KMS-11 (cell line): Measurements from ENCODE around the gene RPL19.

Experiments
- H2AFZ ChIP-seq: fragments of 200-600 bp; sonication (generic); 2 replicates; pipeline ENCODE4 v1.6.1; 2016; ENCODE audit warnings: antibody characterized with exemption, mixed run types, low read depth
- H3K27ac ChIP-seq: fragments of 200-600 bp; sonication (generic); 2 replicates; pipeline ENCODE4 v1.6.1; 2016; ENCODE audit warnings: mild to moderate bottlenecking, mixed run types
- H3K27me3 ChIP-seq: fragments of 200-600 bp; sonication (generic); 2 replicates; pipeline ENCODE4 v1.6.1; 2017; ENCODE audit warnings: mild to moderate bottlenecking, low read depth, mixed run types, moderate library complexity; ENCODE audit not compliant: insufficient read depth
- H3K36me3 ChIP-seq: fragments of 200-600 bp; sonication (generic); 2 replicates; pipeline ENCODE4 v1.6.1; 2017; ENCODE audit warnings: mild to moderate bottlenecking, mixed run types; ENCODE audit not compliant: insufficient read depth
- H3K4me1 ChIP-seq: fragments of 200-600 bp; sonication (generic); 2 replicates; pipeline ENCODE4 v1.6.1; 2016; ENCODE audit warnings: mild to moderate bottlenecking, low read depth, mixed run types; ENCODE audit not compliant: poor library complexity, severe bottlenecking
- H3K4me2 ChIP-seq: fragments of 200-600 bp; sonication (generic); 2 replicates; pipeline ENCODE4 v1.7.0; 2016; ENCODE audit warnings: mild to moderate bottlenecking, mixed run types
- H3K4me3 ChIP-seq: fragments of 200-600 bp; sonication (generic); IDR thresholded peaks from 2 replicates; pipeline ENCODE4 v1.6.1; 2017; ENCODE audit warnings: low read depth, low read length, mixed read lengths; ENCODE audit not compliant: insufficient read depth
- H3K79me2 ChIP-seq: fragments of 200-600 bp; sonication (generic); 2 replicates; pipeline ENCODE4 v1.6.1; 2016; ENCODE audit warnings: low read depth, mixed run types; ENCODE audit not compliant: insufficient read depth
- H3K9ac ChIP-seq: fragments of 200-600 bp; sonication (generic); 2 replicates; pipeline ENCODE4 v1.6.1; 2016; ENCODE audit warnings: mild to moderate bottlenecking, mixed run types
- H4K20me1 ChIP-seq: fragments of 200-600 bp; sonication (generic); 2 replicates; pipeline ENCODE4 v1.6.1; 2016; ENCODE audit warnings: mild to moderate bottlenecking, mixed run types; ENCODE audit not compliant: insufficient read depth
- CTCF ChIP-seq: fragments of 200-600 bp; sonication (generic); conservative IDR thresholded peaks from 2 replicates; pipeline ENCODE4 v1.6.1; 2017; ENCODE audit warnings: low read depth, mild to moderate bottlenecking, antibody characterized with exemption, low read length, moderate library complexity, mixed read lengths

RPL19 gene

GRCh38 chr17:39225959-39226683, 26.0 kb downstream of the RPL19 start:
- Histone ChIP-seq H2AFZ (no peak overlapping the region), H3K27me3 (peaks cover 50% of the 10 kb centered on the region), H3K4me2 (no peak overlapping the region), H4K20me1 (no peaks in the 10 kb centered on the region), H3K36me3 (no peaks in the 10 kb centered on the region), H3K4me3 (no peak overlapping the region), H3K4me1 (no peaks in the 10 kb centered on the region), H3K79me2 (no peaks in the 10 kb centered on the region), H3K27ac (no peak overlapping the region), H3K9ac (no peak overlapping the region)
- TF ChIP-seq CTCF: no peak

DNA sequence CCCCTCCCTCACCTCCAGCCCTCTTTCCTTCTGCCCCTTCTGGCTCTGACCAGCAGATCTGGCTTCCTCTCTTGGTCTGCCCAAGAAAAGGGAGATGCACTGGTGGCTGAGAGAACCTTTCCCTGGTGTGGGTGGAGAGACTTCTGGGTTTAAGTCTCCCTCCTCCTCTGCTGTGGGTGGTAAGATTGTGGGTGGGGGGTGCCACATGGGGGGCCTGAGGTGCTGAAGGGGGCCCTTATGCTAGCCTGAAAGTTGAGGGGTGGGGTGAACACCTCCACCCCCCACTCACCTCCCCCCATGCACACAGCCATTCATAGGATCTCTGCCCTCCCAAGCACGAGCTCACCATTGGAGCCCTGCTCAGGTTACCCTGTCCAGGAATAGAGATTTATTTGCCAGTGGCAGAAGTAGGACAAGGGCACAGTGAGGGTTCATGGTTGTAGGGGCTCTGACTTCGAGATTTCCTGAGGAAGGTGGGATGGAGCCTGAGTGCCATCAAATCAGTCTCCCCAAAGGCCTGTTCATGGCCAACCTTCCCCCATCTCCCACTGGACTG, 27.4 kb downstream of the RPL19 start:
- Histone ChIP-seq H3K27ac (no peak overlapping the region), H2AFZ (no peak overlapping the region), H3K9ac (no peak overlapping the region), H3K4me1 (peaks cover 6% of the 10 kb centered on the region), H3K4me3 (no peak overlapping the region), H3K4me2 (no peak overlapping the region), H3K79me2 (no peaks in the 10 kb centered on the region), H3K27me3 (peaks cover 50% of the 10 kb centered on the region), H3K36me3 (no peaks in the 10 kb centered on the region), H4K20me1 (no peaks in the 10 kb centered on the region)
- no peak for TF ChIP-seq CTCF

GRCh38 chr17:39229274-39229913, 29.3 kb downstream of the RPL19 start:
- Histone ChIP-seq H3K4me1 (peaks cover 6% of the 10 kb centered on the region), H3K9ac (no peak overlapping the region), H3K27ac (no peak overlapping the region), H3K36me3 (no peaks in the 10 kb centered on the region), H2AFZ (no peak overlapping the region), H3K4me3 (no peak overlapping the region), H4K20me1 (no peaks in the 10 kb centered on the region), H3K27me3 (peaks cover 38% of the 10 kb centered on the region), H3K4me2 (no peak overlapping the region), H3K79me2 (no peaks in the 10 kb centered on the region)
- TF ChIP-seq CTCF: no peak

- Histone ChIP-seq H2AFZ (no peak overlapping the region), H3K27me3 (peaks cover 29% of the 10 kb centered on the region), H4K20me1 (no peaks in the 10 kb centered on the region), H3K79me2 (no peaks in the 10 kb centered on the region), H3K4me2 (no peak overlapping the region), H3K36me3 (no peaks in the 10 kb centered on the region), H3K4me3 (no peak overlapping the region), H3K4me1 (peaks cover 7% of the 10 kb centered on the region), H3K27ac (no peak overlapping the region), H3K9ac (no peak overlapping the region)
- TF ChIP-seq CTCF: no peak
Measured at GRCh38 chr17:39230361-39230760, 30.3 kb downstream of the RPL19 start.
